ENCODE measurements around the gene GRK7.
A peak's percentile ranks its signal among the peaks of the same experiment; 100 is the strongest.
"Not testable (repeated sequence)": the region's sequence is repeated elsewhere in the genome, so short reads cannot be mapped to it uniquely, and the experiment has no call there.

GRK7 gene

GRCh38 chr3:141784096-141784495, 20.9 kb downstream of the GRK7 start:
- Histone ChIP-seq H3K4me3 (ENCODE audit: low read length) (no peak overlapping the region), H3K4me1 (ENCODE audit: insufficient read depth, low read length) (no peaks in the 10 kb centered on the region), H3K27ac (ENCODE audit: low read length) (no peak overlapping the region), H3K27me3 (ENCODE audit: insufficient read depth, low read length) (no peaks in the 10 kb centered on the region), H3K36me3 (ENCODE audit: insufficient read depth, low read depth, low read length) (no peaks in the 10 kb centered on the region), H3K9ac (ENCODE audit: low read depth, low read length) (no peak overlapping the region), H3K9me3 (ENCODE audit: insufficient read depth, low read depth, low read length) (no peaks in the 10 kb centered on the region)

DNA sequence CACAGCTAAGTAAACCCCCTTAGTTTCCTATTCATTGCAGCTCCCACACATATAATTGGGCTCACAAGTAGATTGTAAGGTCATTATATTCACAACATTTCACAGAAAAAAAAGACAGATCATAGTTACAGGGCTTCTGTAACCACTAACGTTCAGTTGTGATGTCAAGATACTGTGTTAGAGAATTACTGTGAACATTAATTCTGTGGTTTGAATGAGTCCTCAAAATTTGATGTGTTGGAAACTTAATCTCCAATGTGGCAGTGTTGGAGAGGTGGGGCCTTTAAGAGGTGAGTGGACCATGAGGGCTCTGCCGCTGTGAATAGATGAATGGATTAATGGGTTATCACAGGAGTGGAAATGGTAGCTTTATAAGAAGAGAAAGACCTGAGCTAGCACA, 21.3 kb downstream of the GRK7 start:
- no peak overlapping the region for H3K27ac ChIP-seq (ENCODE audit: low read length)
- H3K4me3 ChIP-seq (ENCODE audit: low read length) = no peak overlapping the region
- H3K27me3 ChIP-seq (ENCODE audit: insufficient read depth, low read length) = no peaks in the 10 kb centered on the region
- H3K9me3 ChIP-seq (ENCODE audit: insufficient read depth, low read depth, low read length) = no peaks in the 10 kb centered on the region
- H3K36me3 ChIP-seq (ENCODE audit: insufficient read depth, low read depth, low read length) = no peaks in the 10 kb centered on the region
- H3K9ac ChIP-seq (ENCODE audit: low read depth, low read length) = no peak overlapping the region
- H3K4me1 ChIP-seq (ENCODE audit: insufficient read depth, low read length) = no peaks in the 10 kb centered on the region

- Histone ChIP-seq H3K27me3 (ENCODE audit: insufficient read depth, low read length) (no peaks in the 10 kb centered on the region), H3K9me3 (ENCODE audit: insufficient read depth, low read depth, low read length) (no peaks in the 10 kb centered on the region), H3K4me1 (ENCODE audit: insufficient read depth, low read length) (no peaks in the 10 kb centered on the region), H3K4me3 (ENCODE audit: low read length) (no peak overlapping the region), H3K9ac (ENCODE audit: low read depth, low read length) (no peak overlapping the region), H3K36me3 (ENCODE audit: insufficient read depth, low read depth, low read length) (no peaks in the 10 kb centered on the region), H3K27ac (ENCODE audit: low read length) (no peak overlapping the region)
These were observed 24.9 kb downstream of the GRK7 start for GRCh38 chr3:141788149-141788548.

DNA sequence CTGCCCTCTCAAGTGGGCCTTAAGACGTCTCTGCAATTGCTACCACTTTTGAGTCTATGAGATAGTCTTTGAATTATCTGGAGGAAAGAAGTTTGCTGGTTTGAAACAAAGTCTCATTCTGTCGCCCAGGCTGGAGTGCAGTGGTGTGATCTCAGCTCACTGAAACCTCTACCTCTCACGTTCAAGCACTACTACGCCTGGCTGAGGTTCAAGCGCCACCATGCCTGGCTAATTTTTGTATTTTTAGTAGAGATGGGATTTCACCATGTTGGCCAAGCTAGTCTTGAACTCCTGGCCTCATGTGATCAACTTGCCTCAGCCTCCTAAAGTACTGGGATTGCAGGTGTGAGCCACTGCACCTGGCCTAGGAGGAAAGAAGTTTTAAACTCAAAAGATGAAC, 25.5 kb downstream of the GRK7 start:
- H3K4me3 ChIP-seq (ENCODE audit: low read length) = not testable (repeated sequence)

GRCh38 chr3:141789281-141789680, 26.1 kb downstream of the GRK7 start:
- H3K9ac ChIP-seq (ENCODE audit: low read depth, low read length) = no peak overlapping the region
- no peaks in the 10 kb centered on the region for H3K9me3 ChIP-seq (ENCODE audit: insufficient read depth, low read depth, low read length)
- no peak overlapping the region for H3K27ac ChIP-seq (ENCODE audit: low read length)
- H3K36me3 ChIP-seq (ENCODE audit: insufficient read depth, low read depth, low read length) = no peaks in the 10 kb centered on the region
- H3K27me3 ChIP-seq (ENCODE audit: insufficient read depth, low read length) = no peaks in the 10 kb centered on the region
- H3K4me1 ChIP-seq (ENCODE audit: insufficient read depth, low read length) = no peaks in the 10 kb centered on the region
- H3K4me3 ChIP-seq (ENCODE audit: low read length) = no peak overlapping the region

More for the DNA sequence above, 25.5 kb downstream of the GRK7 start:
- not testable (repeated sequence) for H3K9ac ChIP-seq (ENCODE audit: low read depth, low read length); H3K36me3 ChIP-seq (ENCODE audit: insufficient read depth, low read depth, low read length); H3K27me3 ChIP-seq (ENCODE audit: insufficient read depth, low read length); H3K4me1 ChIP-seq (ENCODE audit: insufficient read depth, low read length); H3K9me3 ChIP-seq (ENCODE audit: insufficient read depth, low read depth, low read length); H3K27ac ChIP-seq (ENCODE audit: low read length)

DNA sequence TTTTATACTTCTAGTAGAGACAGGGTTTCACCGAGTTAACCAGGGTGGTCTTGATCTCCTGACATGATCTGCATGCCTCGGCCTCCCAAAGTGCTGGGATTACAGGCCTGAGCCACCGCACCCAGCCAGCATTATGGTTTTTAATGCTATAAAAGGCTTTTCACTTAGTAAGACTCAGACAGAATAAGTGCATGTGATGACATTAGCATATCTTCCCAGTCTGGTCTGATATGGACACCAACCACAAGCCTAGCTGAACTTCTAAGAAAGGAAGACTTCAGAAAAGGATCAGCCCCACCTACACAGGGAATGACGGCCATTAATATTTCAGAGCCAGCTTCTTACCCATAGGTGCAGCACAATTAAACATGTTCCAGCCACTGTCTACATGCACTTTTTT, 27.0 kb downstream of the GRK7 start:
- Histone ChIP-seq H3K4me1 (ENCODE audit: insufficient read depth, low read length) (no peaks in the 10 kb centered on the region), H3K27me3 (ENCODE audit: insufficient read depth, low read length) (no peaks in the 10 kb centered on the region), H3K27ac (ENCODE audit: low read length) (no peak overlapping the region), H3K36me3 (ENCODE audit: insufficient read depth, low read depth, low read length) (no peaks in the 10 kb centered on the region), H3K4me3 (ENCODE audit: low read length) (no peak overlapping the region), H3K9me3 (ENCODE audit: insufficient read depth, low read depth, low read length) (no peaks in the 10 kb centered on the region), H3K9ac (ENCODE audit: low read depth, low read length) (no peak overlapping the region)

DNA sequence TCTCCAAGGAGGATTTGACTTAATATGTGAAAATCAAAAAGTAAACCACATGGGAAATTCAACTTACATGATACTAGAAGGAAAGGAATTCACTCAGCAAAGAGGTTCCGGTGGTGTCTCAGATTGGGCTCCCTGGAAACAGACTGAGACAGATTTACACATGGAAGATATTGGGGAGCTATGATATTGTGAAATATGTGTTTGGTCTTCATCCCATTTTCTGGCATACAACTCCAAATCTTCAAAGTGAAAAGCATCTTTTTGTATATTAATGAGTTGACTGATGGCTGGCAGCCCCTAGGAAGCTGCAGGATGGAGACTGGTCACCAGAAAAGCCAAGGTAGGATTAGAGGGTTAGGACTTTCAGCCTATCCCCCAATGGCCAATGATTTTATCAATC, 29.3 kb downstream of the GRK7 start:
- Histone ChIP-seq H3K9ac (ENCODE audit: low read depth, low read length) (no peak overlapping the region), H3K4me1 (ENCODE audit: insufficient read depth, low read length) (peaks cover 12% of the 10 kb centered on the region; the same call in 1 of the 2 replicates), H3K9me3 (ENCODE audit: insufficient read depth, low read depth, low read length) (no peaks in the 10 kb centered on the region), H3K27me3 (ENCODE audit: insufficient read depth, low read length) (peaks cover 13% of the 10 kb centered on the region), H3K27ac (ENCODE audit: low read length) (no peak overlapping the region), H3K36me3 (ENCODE audit: insufficient read depth, low read depth, low read length) (no peaks in the 10 kb centered on the region), H3K4me3 (ENCODE audit: low read length) (no peak overlapping the region)

- no peak overlapping the region for H3K9ac ChIP-seq (ENCODE audit: low read depth, low read length)
- H3K27ac ChIP-seq (ENCODE audit: low read length) = no peak overlapping the region
- no peaks in the 10 kb centered on the region for H3K9me3 ChIP-seq (ENCODE audit: insufficient read depth, low read depth, low read length)
- H3K27me3 ChIP-seq (ENCODE audit: insufficient read depth, low read length) = peaks cover 25% of the 10 kb centered on the region
- peaks cover 24% of the 10 kb centered on the region for H3K4me1 ChIP-seq (ENCODE audit: insufficient read depth, low read length)
- no peak overlapping the region for H3K4me3 ChIP-seq (ENCODE audit: low read length)
- no peaks in the 10 kb centered on the region for H3K36me3 ChIP-seq (ENCODE audit: insufficient read depth, low read depth, low read length)
These were observed 30.5 kb downstream of the GRK7 start for GRCh38 chr3:141793476-141794260.

GRCh38 chr3:141795276-141795675, 32.1 kb downstream of the GRK7 start:
- no peak overlapping the region for H3K9ac ChIP-seq (ENCODE audit: low read depth, low read length)
- H3K27ac ChIP-seq (ENCODE audit: low read length) = no peak overlapping the region

DNA sequence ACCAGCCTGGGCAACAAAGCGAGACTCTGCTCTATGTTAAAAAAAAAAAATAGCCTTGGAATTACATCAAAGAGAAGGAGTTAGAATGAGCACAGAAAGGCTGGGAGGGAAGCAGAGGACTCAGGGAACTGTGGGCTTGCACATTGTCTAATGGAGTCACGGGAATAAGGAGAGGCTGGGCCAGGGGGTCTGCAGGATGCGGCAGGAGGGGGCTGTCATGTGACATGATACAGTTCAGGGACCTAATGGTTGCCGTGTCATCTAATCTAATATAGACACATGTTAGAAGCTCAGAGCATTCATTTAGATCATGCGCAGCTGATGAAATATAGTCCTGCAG, 32.5 kb downstream of the GRK7 start:
- H3K36me3 ChIP-seq (ENCODE audit: insufficient read depth, low read depth, low read length) = no peaks in the 10 kb centered on the region
- no peak overlapping the region for H3K4me3 ChIP-seq (ENCODE audit: low read length)
- no peak overlapping the region for H3K27ac ChIP-seq (ENCODE audit: low read length)
- peaks cover 27% of the 10 kb centered on the region for H3K4me1 ChIP-seq (ENCODE audit: insufficient read depth, low read length)
- peaks cover 27% of the 10 kb centered on the region for H3K27me3 ChIP-seq (ENCODE audit: insufficient read depth, low read length)
- H3K9ac ChIP-seq (ENCODE audit: low read depth, low read length) = no peak overlapping the region
- no peaks in the 10 kb centered on the region for H3K9me3 ChIP-seq (ENCODE audit: insufficient read depth, low read depth, low read length)

More at GRCh38 chr3:141795276-141795675, 32.1 kb downstream of the GRK7 start:
- Histone ChIP-seq H3K27me3 (ENCODE audit: insufficient read depth, low read length) (peaks cover 27% of the 10 kb centered on the region), H3K4me3 (ENCODE audit: low read length) (no peak overlapping the region), H3K36me3 (ENCODE audit: insufficient read depth, low read depth, low read length) (no peaks in the 10 kb centered on the region), H3K4me1 (ENCODE audit: insufficient read depth, low read length) (peaks cover 27% of the 10 kb centered on the region), H3K9me3 (ENCODE audit: insufficient read depth, low read depth, low read length) (no peaks in the 10 kb centered on the region)

DNA sequence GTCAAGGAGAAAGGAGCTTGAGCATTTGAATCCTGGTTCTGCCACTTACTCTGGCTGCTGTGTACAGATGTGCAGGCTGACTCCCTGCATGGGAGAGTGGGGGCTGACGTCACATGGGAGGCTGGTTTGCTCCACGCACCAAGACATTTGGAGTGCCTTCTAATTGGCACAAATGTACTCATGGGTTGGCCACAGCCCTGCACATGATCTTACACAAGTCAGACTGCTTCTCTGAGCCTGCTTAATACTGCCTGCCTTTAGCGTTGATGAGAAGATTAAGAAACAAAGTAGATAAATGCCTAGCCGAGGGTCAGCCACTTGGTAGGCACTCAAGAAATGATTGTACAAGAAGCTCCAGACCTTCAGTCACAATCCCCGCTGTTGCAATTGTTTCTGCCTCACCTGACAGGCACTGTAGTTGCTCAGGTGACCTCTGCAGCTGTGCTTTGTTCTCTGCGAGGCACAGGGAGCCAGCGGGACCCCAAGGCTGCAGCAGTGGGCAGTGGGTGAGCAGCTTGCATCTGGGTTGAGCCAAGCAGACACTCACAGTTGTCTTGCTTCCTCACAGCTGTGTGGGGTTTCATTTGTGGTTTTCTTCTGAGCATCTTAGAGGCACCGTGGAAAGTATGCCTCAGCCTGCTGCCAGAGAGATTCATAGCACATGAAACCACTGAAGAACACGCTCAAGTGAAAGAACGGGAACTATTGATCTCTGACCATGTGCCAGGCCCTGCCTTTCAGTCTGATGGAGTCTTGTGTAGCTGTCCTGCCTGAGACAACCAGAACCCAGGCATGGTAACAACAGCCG, 33.1 kb downstream of the GRK7 start:
- no peaks in the 10 kb centered on the region for H3K9me3 ChIP-seq (ENCODE audit: insufficient read depth, low read depth, low read length)
- H3K9ac ChIP-seq (ENCODE audit: low read depth, low read length) = peak overlapping the region; percentile 50; the same call in 1 of the 2 replicates
- H3K27me3 ChIP-seq (ENCODE audit: insufficient read depth, low read length) = peaks cover 27% of the 10 kb centered on the region
- peak overlapping the region; percentile 62; the same call in 1 of the 2 replicates for H3K4me3 ChIP-seq (ENCODE audit: low read length)
- peaks cover 27% of the 10 kb centered on the region for H3K4me1 ChIP-seq (ENCODE audit: insufficient read depth, low read length)
- H3K36me3 ChIP-seq (ENCODE audit: insufficient read depth, low read depth, low read length) = no peaks in the 10 kb centered on the region
- no peak overlapping the region for H3K27ac ChIP-seq (ENCODE audit: low read length)
